Epithelial cell of esophagus (primary cell): ENCODE data around the gene RALA.
A peak's percentile ranks its signal among the peaks of the same experiment; 100 is the strongest.

Experiments
- DNase-seq: peaks from one replicate; pipeline ENCODE4 v3.0.0; 2010; ENCODE audit warnings: low read depth
- H3K4me3 ChIP-seq: 2 replicates; pipeline ENCODE4 v1.5.1; 2011; ENCODE audit warnings: mild to moderate bottlenecking, low read length, control low read depth
- TF ChIP-seq, protein P1 (sequence below): IDR thresholded peaks from 2 replicates; pipeline ENCODE4 v1.5.1; 2011; ENCODE audit warnings: low read depth, mild to moderate bottlenecking, low read length, control low read depth, inconsistent platforms; ENCODE audit not compliant: insufficient read depth; ENCODE audit errors: missing control alignments

Gene RALA

DNA sequence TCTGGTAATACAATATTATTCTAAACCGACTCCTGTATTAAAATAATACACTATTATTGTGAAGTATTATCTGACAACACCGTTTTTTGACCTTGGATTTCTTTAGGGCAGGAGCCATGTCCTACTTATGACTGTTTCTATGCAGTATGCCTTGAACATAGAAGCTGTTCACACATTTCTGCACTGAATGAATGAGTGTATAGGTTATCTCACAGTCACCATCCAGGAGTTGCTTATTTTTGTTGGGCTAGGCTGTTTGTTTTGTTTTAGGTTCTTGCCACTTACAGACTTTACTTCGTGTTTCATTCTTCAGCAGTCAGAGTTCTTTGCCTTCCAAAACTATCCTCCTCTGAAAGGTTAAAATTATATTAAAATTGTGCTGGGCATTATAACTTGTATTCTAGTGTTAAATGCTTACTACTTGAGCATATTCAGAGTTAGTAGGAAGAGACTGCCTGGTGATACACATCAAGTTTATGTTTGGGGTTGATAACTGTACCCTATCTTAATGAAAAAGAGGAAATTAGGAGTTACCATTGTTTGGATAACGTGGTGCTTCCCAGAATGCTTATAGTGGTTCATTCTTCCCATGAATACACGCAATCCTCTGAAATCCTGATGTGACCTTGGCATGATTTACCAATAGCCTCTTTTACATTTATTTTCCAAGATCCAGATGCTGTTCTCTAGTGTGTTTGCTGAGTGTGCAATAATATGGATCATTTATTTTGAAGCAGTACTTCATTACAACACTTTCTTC, 1.7 kb downstream of the RALA start:
- H3K4me3 ChIP-seq, result peak overlapping the region; percentile 82
- TF ChIP-seq, protein P1, sequence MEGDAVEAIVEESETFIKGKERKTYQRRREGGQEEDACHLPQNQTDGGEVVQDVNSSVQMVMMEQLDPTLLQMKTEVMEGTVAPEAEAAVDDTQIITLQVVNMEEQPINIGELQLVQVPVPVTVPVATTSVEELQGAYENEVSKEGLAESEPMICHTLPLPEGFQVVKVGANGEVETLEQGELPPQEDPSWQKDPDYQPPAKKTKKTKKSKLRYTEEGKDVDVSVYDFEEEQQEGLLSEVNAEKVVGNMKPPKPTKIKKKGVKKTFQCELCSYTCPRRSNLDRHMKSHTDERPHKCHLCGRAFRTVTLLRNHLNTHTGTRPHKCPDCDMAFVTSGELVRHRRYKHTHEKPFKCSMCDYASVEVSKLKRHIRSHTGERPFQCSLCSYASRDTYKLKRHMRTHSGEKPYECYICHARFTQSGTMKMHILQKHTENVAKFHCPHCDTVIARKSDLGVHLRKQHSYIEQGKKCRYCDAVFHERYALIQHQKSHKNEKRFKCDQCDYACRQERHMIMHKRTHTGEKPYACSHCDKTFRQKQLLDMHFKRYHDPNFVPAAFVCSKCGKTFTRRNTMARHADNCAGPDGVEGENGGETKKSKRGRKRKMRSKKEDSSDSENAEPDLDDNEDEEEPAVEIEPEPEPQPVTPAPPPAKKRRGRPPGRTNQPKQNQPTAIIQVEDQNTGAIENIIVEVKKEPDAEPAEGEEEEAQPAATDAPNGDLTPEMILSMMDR, result no peak
- DNase-seq, result no peak

DNA sequence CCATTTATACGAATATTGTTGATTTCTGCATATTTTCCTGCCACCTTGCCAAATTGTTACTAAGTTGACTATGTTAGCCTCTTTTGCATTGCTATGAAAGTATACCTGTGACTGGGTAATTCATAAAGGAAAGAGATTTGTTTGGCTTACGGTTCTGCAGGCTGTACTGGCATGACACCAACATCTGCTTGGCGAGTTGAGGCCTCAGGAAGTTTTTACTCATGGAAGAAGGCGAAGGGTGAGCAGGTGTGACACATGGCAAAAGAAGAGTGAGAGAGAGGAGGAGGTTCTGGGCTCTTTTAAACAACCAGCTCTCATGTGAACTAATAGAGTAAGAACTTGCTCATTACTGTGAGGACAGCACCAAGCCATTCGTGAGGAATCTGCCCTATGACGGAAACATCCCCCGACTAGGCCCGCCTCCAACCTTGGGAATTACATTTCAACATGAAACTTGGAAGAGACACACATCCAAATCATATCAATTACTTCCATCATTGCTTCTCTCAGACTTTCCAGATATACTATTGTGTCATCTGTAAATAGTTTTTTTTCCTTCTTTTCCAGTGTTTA, 8.4 kb downstream of the RALA start:
- DNase-seq, result no peak
- TF ChIP-seq, protein P1, result no peak
- H3K4me3 ChIP-seq, result no peak overlapping the region

DNA sequence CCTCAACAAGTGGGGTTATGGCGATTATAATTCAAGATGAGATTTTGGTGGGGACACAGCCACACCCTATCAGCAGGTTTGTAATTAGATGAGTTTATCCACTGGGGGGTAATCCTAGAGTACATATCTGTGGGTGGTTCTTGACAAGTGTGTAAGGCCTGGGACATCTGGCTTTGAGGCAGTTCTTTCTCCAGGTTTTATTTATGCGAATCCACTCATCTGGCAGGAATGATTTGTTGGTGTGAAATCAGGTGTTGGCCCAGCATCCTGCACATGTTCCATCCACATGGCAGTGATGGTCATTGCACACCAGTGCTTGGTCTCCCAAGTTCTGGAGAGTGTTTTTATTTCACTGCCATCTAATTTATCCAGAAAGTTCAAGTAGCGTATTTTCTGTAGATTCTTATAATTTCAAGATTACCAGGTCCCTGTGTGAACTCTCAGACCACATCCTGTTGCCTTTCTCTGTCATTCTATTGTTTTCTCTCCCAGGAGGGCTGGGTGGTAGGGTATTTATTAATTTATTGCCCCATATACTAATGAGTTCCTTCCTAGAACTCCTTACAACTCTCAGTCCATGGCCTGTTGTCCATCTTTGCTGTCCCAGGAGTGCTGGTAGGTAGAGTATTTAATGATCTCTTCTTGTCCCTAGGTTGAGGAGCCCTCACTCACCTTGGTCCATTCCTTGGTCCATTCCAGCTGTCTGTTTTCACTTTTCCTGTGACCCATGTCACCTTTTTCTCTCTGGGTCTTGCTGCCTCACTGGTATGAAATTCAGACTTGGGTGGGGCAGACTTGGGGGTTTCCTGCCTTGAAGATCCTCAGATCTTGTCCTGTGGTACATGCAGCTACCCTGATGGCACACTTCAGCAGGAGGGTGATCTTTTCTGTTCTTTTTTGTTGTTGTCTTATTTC, 10.4 kb downstream of the RALA start:
- no peak overlapping the region for H3K4me3 ChIP-seq
- DNase-seq, result no peak

DNA sequence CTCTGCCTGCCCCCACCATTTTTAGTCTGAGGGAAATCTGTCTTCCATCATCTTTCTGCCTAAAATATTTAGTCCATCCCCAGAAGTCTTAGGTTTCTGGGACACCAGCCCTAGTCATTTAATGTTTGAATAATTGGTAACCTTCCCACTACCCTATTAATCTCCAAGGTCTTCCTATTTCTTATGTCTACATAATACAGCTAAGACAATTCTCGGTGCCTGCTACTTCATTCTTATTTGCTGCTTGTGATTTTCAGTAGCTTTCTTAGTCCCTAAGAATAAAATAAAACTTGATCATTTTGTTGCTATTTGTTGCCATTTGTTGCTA, 11.1 kb downstream of the RALA start:
- no peak overlapping the region for H3K4me3 ChIP-seq
- DNase-seq, result no peak
- TF ChIP-seq, protein P1, result no peak

More for the DNA sequence above, 10.4 kb downstream of the RALA start:
- TF ChIP-seq, protein P1, result no peak

DNA sequence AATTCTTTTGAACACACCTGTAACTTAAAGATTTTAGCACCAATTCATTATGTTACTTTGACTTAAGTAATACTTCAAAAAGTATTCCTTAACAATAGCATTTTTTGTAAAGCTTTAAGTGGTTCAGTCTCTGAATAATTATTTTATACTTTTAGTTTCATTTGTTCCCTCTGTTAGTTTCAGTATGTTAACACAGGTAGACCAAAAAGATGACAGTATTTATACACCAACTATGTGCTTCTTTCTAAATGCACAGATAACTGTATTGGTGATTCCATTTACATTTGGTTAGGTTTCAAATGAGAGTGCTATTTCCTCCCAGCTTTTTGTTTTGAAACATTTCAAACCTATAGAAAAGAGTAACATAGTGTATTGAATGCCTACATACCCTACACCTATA, 14.0 kb downstream of the RALA start:
- DNase-seq, result no peak
- TF ChIP-seq, protein P1, result no peak
- H3K4me3 ChIP-seq, result no peak overlapping the region

DNA sequence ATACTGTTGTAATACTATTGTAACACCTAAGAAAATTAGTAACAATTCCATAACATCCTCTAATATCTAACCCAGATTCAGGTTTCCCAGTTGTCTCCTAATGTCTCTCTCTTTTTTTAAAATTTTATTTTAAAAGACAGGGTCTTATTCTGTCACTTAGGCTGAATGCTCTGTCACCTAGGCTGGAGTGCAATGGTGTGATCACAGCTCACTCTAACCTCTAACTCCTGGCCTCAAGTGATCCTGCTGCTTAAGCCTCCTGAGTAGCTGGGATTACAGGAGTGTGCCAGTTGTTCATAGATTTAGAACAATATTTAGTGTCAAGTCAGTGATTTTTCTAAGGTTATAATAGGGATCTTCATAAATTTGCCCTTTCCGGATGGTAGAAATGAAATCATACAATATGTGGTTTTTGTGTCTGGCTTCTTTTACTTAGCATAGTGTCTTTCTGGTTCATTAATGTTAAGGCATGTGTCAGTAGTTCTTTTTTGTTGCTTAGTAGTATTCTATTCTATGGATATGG, 14.7 kb downstream of the RALA start:
- TF ChIP-seq, protein P1, result no peak
- DNase-seq, result no peak
- no peak overlapping the region for H3K4me3 ChIP-seq
